Astrocyte of the spinal cord (primary cell): ENCODE measurements around the gene PXN.
"Not testable (repeated sequence)": the region's sequence is repeated elsewhere in the genome, so short reads cannot be mapped to it uniquely, and the experiment has no call there.

Experiments
- DNase-seq: peaks from one replicate; pipeline ENCODE4 v3.0.0; 2011; ENCODE audit warnings: low read depth, low spot score
- H3K4me3 ChIP-seq: 2 replicates; pipeline ENCODE4 v1.5.1; 2011; ENCODE audit warnings: low read depth, mild to moderate bottlenecking, low read length, moderate library complexity
- in situ Hi-C: cut with HindIII; loops from 2 replicates; pipeline ENCODE4 v1.10.0; 2017; ENCODE audit warnings: low sequenced_read_pairs
- TF ChIP-seq, protein P1 (sequence below): IDR thresholded peaks from 2 replicates; pipeline ENCODE4 v1.5.1; 2012; ENCODE audit warnings: low read depth, mild to moderate bottlenecking, low read length, inconsistent platforms

PXN gene

GRCh38 chr12:120257041-120257821 is 8.3 kb downstream of the PXN start:
- in situ Hi-C loops = no loop called here
- DNase-seq = peak; percentile 96
- TF ChIP-seq, protein P1, sequence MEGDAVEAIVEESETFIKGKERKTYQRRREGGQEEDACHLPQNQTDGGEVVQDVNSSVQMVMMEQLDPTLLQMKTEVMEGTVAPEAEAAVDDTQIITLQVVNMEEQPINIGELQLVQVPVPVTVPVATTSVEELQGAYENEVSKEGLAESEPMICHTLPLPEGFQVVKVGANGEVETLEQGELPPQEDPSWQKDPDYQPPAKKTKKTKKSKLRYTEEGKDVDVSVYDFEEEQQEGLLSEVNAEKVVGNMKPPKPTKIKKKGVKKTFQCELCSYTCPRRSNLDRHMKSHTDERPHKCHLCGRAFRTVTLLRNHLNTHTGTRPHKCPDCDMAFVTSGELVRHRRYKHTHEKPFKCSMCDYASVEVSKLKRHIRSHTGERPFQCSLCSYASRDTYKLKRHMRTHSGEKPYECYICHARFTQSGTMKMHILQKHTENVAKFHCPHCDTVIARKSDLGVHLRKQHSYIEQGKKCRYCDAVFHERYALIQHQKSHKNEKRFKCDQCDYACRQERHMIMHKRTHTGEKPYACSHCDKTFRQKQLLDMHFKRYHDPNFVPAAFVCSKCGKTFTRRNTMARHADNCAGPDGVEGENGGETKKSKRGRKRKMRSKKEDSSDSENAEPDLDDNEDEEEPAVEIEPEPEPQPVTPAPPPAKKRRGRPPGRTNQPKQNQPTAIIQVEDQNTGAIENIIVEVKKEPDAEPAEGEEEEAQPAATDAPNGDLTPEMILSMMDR = peak; percentile 8
- H3K4me3 ChIP-seq = no peak overlapping the region

GRCh38 chr12:120254809-120255208 is 10.7 kb downstream of the PXN start:
- TF ChIP-seq, protein P1 = no peak
- no peak overlapping the region for H3K4me3 ChIP-seq
- no peak for DNase-seq
- in situ Hi-C loops = no loop called here

- DNase-seq, H3K4me3 ChIP-seq, in situ Hi-C loops: not testable (repeated sequence)
These were observed 12.2 kb downstream of the PXN start for GRCh38 chr12:120253313-120253712.

GRCh38 chr12:120252071-120252906 is 13.2 kb downstream of the PXN start:
- in situ Hi-C loops = no loop called here

DNA sequence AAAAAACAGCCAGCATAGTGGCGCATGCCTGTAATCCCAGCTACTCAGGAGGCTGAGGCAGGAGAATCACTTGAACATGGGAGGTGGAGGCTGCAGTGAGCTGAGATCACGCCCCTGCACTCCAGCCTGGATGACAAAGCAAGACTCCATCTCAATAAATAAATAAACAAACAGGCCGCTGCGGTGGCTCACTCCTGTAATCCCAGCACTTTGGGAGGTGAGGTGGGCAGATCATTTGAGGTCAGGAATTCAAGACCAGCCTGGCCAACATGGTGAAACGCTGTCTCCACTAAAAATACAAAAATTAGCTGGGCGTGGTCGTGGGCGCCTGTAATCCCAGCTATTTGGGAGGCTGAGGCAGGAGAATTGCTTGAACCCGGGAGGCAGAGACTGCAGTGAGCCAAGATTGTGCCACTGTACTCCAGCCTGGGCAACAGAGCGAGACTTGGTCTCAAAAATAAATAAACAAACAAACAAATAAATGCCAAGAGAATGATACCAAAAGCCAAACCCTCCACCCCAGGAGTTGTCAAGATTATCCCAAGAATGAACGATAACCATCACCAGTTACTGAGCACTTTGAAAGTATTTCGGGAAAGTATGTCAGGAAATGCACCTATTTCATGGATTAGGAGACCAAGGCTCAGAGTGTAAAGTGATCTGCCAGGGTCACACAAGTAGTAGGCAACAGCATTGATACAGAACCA is 14.0 kb downstream of the PXN start:
- DNase-seq, H3K4me3 ChIP-seq, in situ Hi-C loops: not testable (repeated sequence)

More at GRCh38 chr12:120252071-120252906, 13.2 kb downstream of the PXN start:
- no peak for DNase-seq
- no peak overlapping the region for H3K4me3 ChIP-seq
- TF ChIP-seq, protein P1 = no peak

GRCh38 chr12:120249875-120250795 is 15.4 kb downstream of the PXN start:
- in situ Hi-C loops = no loop called here

More at GRCh38 chr12:120249875-120250795, 15.4 kb downstream of the PXN start:
- no peak for DNase-seq
- H3K4me3 ChIP-seq = no peak overlapping the region
- TF ChIP-seq, protein P1 = no peak
